IMR-90 (cell line): ENCODE data around the gene YWHAG.
A peak's percentile ranks its signal among the peaks of the same experiment; 100 is the strongest.

Experiments used
- BHLHE40 ChIP-seq: fragments of 150-350 bp; IDR thresholded peaks from 2 replicates; pipeline ENCODE4 v1.6.1; 2016; ENCODE audit warnings: mild to moderate bottlenecking, low read depth, low read length
- ELK1 ChIP-seq: fragments of 150-350 bp; IDR thresholded peaks from 2 replicates; pipeline ENCODE4 v1.6.1; 2016; ENCODE audit warnings: low read depth, mild to moderate bottlenecking, low read length, moderate library complexity, borderline replicate concordance
- MAFK ChIP-seq: IDR thresholded peaks from 2 replicates; pipeline ENCODE4 v1.6.1; 2012; ENCODE audit warnings: low read depth, low read length, improper control_type of control experiment
- MAZ ChIP-seq: IDR thresholded peaks from 2 replicates; pipeline ENCODE4 v1.6.1; 2012; ENCODE audit warnings: low read depth, mild to moderate bottlenecking, low read length, improper control_type of control experiment, moderate library complexity, borderline replicate concordance
- MXI1 ChIP-seq: IDR thresholded peaks from 2 replicates; pipeline ENCODE4 v1.6.1; 2012; ENCODE audit warnings: low read depth, mild to moderate bottlenecking, low read length, moderate library complexity, borderline replicate concordance
- POLR2A ChIP-seq: IDR thresholded peaks from 2 replicates; pipeline ENCODE4 v1.6.1; 2012; ENCODE audit warnings: mild to moderate bottlenecking, low read depth, low read length
- RAD21 ChIP-seq: IDR thresholded peaks from 2 replicates; pipeline ENCODE4 v1.6.1; 2012; ENCODE audit warnings: low read length, improper control_type of control experiment
- SMC3 ChIP-seq: fragments of 150-350 bp; IDR thresholded peaks from 2 replicates; pipeline ENCODE4 v1.6.1; 2016; ENCODE audit warnings: low read depth, mild to moderate bottlenecking, antibody characterized with exemption, low read length, moderate library complexity
- TF ChIP-seq, protein P1 (sequence below): conservative IDR thresholded peaks from 2 replicates; pipeline ENCODE4 v1.5.1; 2012; ENCODE audit warnings: mild to moderate bottlenecking, low read depth, low read length, improper control_type of control experiment

DNA sequence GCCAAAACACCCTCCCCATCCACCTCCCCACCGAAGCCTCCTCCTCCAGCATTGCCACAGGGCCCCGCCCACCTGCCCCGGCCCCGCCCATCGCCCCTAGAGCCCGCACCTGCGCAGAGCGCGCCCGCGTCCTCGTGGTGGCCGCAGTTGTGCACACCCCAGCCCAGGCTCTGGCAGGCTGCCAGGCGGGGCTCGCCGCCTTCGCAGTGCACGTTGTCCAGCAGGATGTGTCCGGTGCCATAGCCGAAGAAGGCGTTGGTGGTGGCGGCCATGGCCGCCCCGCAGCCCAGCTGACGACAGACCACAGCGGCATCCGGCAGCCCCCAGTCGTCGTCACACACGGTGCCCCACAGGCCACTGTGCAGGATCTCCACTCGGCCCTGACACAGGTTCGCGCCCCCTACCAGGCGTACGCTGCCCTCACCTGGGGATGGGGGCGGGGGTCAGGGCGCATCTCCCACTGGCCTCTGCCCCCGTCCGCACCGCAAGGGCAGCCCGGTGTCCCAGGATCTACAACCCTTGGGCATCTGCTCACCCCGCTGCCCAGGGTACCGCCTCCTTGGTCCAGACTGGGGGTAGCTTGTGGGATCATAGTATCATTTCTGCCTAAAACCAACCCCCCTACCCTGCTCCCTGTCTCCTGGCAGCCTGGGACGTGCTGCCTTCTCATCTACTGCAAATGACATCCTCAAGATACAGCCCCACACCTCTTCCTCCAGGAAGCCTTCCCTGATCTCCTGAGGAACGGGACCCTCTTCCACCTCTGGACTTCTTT lies 38.8 kb upstream of the YWHAG start:
- TF ChIP-seq POLR2A (no peak), MXI1 (0 out of 2 replicates have a peak, but pooled peaks have one; percentile 21), BHLHE40 (no peak), SMC3 (no peak), RAD21 (no peak), MAZ (no peak), MAFK (no peak), ELK1 (no peak)
- TF ChIP-seq, protein P1, sequence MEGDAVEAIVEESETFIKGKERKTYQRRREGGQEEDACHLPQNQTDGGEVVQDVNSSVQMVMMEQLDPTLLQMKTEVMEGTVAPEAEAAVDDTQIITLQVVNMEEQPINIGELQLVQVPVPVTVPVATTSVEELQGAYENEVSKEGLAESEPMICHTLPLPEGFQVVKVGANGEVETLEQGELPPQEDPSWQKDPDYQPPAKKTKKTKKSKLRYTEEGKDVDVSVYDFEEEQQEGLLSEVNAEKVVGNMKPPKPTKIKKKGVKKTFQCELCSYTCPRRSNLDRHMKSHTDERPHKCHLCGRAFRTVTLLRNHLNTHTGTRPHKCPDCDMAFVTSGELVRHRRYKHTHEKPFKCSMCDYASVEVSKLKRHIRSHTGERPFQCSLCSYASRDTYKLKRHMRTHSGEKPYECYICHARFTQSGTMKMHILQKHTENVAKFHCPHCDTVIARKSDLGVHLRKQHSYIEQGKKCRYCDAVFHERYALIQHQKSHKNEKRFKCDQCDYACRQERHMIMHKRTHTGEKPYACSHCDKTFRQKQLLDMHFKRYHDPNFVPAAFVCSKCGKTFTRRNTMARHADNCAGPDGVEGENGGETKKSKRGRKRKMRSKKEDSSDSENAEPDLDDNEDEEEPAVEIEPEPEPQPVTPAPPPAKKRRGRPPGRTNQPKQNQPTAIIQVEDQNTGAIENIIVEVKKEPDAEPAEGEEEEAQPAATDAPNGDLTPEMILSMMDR, result no peak
